Kidney epithelial cell (primary cell): Measurements from ENCODE around the gene SELPLG. TPM values are rescaled to one million over a fixed set of nuclear protein-coding genes. Genes with fewer than 3 reads are reported as not detected.

Source experiments
- DNase-seq: peaks from one replicate; pipeline ENCODE4 v3.0.0-alpha.2; 2010; ENCODE audit warnings: low read depth
- H3K27me3 ChIP-seq: 2 replicates; pipeline ENCODE4 v1.6.0; 2011; ENCODE audit warnings: low read length; ENCODE audit not compliant: control insufficient read depth, insufficient read depth
- H3K36me3 ChIP-seq: 2 replicates; pipeline ENCODE4 v1.5.1; 2011; ENCODE audit warnings: low read length; ENCODE audit not compliant: control insufficient read depth, insufficient read depth
- H3K4me3 ChIP-seq: 2 replicates; pipeline ENCODE4 v1.5.1; 2011; ENCODE audit warnings: low read depth, mild to moderate bottlenecking, control low read depth, low read length
- CTCF ChIP-seq: IDR thresholded peaks from 2 replicates; pipeline ENCODE4 v1.5.1; 2011; ENCODE audit warnings: mild to moderate bottlenecking, moderate library complexity, low read length, control low read depth, inconsistent platforms; ENCODE audit not compliant: insufficient read depth, poor library complexity, severe bottlenecking
- total RNA-seq: library from RNA; depleted of rRNA; stranded (reverse); fragments of >200 nt; gene quantifications from 2 replicates; pipeline ENCODE4 v1.2.3, GENCODE V29; 2015

SELPLG gene
- total RNA-seq, 1 donor from 2014 or later, result 0.42 TPM

GRCh38 chr12:108583991-108584390 lies 49.7 kb downstream of the SELPLG start:
- Histone ChIP-seq H3K27me3 (peaks cover 4% of the 10 kb centered on the region), H3K4me3 (no peak overlapping the region), H3K36me3 (no peaks in the 10 kb centered on the region)
- no peak for DNase-seq
- TF ChIP-seq CTCF, result no peak

DNA sequence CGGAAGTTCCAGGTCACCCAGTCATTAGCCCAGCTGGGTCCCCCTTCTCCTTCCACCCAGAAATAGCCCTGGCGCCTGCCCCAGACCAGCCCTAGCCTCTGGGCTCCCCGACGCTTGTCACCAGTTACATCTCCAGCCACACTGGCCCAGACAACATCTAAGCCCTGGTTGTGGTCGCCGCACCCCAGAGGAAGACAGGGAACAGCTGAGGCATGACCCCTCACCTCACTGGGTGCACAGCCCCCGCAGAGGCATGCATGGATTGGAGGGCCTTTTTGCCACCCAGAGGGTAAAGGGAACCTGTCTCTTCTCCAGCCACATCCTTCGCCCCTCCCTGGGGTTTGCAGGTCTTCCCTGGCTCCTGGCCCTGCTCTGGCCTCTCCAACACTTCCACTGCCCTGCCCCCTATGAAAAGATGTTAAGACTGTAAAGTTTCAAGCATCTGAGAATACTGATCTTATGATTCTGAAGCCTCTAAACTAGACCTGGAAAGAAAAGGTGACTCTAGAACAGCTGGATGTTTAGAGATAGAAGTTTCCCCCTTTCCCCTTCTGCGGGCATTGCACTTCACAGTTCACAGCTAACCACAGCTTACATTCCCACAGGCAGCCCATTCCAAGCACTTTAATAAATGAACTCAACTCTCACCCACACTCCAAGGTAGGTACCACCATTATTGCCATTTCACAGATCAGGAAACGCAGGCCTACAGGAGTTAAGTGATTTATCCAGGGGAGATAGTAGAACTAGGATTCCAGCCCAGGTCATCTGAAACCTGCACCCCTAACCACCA lies 50.5 kb downstream of the SELPLG start:
- Histone ChIP-seq H3K27me3 (peaks cover 4% of the 10 kb centered on the region), H3K36me3 (no peaks in the 10 kb centered on the region), H3K4me3 (no peak overlapping the region)
- DNase-seq, result no peak
- no peak for TF ChIP-seq CTCF

- DNase-seq, result no peak
- H3K36me3 ChIP-seq, result no peaks in the 10 kb centered on the region
- H3K27me3 ChIP-seq, result peaks cover 4% of the 10 kb centered on the region
- TF ChIP-seq CTCF, result no peak
- no peak overlapping the region for H3K4me3 ChIP-seq
Observed at GRCh38 chr12:108582509-108582908, 51.2 kb downstream of the SELPLG start.

- Histone ChIP-seq H3K27me3 (peaks cover 4% of the 10 kb centered on the region), H3K4me3 (no peak overlapping the region), H3K36me3 (no peaks in the 10 kb centered on the region)
- no peak for TF ChIP-seq CTCF
- no peak for DNase-seq
Observed at GRCh38 chr12:108581311-108582227, 52.1 kb downstream of the SELPLG start.

DNA sequence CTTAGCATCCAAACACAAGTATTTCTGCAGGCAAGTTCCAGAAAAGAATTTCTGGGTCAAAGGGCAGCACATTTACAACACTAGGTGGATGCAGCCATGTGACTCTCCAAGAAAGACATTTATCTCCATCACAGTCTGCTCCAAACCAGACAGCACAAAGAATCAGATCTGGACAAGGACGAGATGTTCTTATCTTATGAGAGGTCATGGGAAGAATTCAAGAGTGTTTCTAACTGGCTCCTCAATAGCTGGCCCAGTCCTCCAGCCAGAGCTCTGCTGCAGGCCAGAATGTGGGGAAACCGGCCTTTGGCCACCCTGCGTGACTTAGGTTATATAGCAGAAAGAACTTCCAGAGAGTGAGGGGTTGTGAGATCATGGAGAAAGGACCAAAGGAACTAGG lies 53.2 kb downstream of the SELPLG start:
- DNase-seq, result no peak
- peaks cover 4% of the 10 kb centered on the region for H3K27me3 ChIP-seq
- no peak for TF ChIP-seq CTCF

More for the DNA sequence above, 53.2 kb downstream of the SELPLG start:
- Histone ChIP-seq H3K4me3 (no peak overlapping the region), H3K36me3 (no peaks in the 10 kb centered on the region)
